Measurements from ENCODE around the gene MMP24OS.

MMP24OS gene

DNA sequence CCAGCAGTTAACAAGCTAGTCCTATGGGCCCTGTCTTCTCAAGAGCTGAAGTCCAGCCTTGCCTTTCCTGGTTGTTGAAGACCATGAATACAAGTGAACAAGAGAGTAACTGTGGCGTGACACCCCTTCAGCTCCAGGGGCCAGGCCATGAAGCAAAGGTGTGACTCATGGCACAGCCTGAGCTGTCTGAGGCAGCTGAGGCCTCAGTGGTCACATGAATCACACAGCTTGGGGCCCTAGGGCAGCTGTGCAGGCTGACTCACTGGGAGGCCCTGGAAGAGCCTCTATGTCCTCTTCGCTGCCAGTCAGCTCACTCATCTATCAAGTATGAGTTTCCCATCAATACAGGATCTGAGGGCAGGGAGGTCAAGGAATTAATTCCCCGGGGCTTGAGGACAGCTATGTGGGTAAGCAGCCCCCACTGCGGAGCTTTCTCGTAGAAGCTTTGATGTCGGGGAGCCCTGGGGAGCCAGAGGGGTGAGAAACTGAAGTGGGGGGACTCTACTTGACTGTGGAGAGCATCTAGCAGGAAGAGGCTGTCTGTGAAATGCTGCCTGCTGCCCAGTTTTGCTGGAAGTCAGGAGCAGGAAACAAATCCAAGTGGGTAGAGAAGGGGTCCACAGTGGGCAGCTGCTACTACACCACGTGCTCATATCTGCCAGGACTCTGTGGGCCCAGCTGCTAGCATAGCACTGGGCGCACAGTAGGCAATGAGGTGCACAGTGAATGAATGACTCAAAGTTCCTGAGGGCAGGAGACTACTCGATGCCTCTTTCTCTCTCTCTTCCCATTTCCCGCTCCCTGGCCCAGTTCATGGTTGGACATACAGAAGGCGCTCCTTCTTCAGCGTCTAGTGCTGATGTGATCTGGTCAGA, 28.0 kb upstream of the MMP24OS start:
- DNase-seq: peak; percentile 40

- no peak for DNase-seq
These were observed 27.0 kb upstream of the MMP24OS start for GRCh38 chr20:35304956-35305355.

GRCh38 chr20:35303735-35304491, 26.0 kb upstream of the MMP24OS start:
- DNase-seq: peak; percentile 94

DNA sequence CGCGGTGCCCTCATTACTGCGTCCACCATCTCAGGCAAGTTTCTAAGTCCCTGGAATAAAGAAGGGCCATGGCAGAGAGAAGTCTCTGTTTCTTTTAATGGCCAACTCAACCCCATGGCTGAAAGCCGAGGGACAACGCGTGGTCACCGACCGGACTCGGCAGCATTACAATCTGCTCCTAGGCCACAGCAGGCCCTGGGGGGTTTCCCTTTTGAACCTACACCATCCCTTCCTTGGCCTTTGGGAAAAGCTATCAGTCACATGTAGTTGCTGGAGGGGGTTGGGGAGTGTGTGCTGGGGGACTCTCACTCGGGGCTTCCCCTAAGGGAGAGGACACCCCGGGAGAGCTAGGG, 25.4 kb upstream of the MMP24OS start:
- DNase-seq: no peak

DNA sequence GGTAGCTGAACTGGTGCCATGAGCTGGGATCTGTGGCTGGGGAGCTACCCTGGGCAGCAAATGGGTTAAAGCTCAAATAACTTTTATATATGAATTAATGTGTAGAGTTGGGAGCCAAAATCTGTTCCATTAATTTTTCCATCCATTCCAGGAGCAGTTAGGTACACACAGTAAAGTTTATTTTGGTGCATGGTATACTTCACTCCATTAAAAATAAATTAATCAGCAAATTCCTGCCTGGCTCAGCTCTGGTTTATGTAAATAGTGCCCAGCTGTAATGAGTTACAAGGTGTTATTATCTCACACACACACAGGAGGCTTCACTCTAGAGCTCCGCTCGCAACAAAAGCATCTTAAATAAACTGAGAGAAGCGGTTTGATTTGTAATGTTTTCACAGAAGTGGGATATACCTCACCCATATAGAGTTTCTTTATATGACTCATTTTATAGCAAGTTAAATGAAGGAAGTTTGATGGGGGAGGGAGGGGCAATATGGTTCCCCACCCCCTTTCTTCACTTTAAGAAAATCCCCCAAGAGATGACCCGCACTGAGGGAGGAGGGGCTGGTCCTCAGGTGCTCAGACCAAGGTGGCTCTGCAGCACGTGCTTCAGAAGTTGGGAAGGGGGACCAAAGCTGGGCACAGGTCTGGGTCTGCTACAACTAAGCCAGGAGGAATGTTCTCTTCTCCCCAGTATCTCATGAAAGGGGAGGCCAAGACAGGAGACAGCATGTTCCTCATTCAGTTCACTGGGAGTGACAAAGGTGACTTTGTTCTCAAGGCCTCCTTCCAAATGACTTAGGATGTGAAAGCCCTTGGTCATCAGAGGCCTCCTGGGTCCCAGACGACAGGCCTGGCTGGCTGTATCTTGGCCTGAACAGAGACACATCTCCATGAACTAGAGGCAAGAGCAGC, 24.8 kb upstream of the MMP24OS start:
- no peak for DNase-seq

GRCh38 chr20:35301426-35301825, 23.5 kb upstream of the MMP24OS start:
- no peak for DNase-seq

DNA sequence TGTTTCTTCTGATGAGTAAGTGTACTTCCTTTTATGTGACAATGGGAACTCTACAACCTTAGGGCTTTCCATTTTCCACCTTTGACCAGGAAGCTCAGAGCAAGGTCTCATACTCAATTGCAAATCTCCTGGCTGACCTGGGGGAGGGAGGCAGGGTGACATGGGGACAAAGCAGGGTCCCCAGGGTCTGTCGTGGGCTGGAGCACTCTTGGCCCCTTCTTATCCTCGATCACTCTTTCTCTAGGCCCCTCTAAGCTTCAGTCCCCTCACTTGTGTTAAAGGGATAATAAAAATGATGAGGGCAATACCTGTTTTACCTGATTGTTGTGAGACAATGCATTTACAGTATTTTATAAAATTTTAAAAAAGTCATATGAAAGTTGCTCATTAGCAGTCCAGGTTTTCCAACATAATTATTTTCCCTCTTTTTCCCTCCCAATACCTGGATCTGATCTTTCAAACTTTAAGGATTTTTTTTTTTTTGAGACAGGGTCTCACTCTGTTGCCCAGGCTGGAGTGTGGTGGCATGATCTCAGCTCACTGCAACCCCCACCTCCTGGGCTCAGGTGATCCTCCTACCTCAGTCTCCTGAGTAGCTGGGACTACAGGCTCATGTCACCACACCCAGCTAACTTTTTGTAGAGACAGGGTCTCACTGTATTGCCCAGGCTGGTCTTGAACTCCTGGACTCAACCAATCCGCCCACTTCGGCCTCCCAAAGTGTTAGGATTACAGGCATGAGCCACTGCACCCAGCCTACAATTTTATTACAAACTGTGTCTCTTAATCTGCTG, 22.7 kb upstream of the MMP24OS start:
- no peak for DNase-seq

- no peak for DNase-seq
These were observed 21.9 kb upstream of the MMP24OS start for GRCh38 chr20:35299780-35300179.

DNA sequence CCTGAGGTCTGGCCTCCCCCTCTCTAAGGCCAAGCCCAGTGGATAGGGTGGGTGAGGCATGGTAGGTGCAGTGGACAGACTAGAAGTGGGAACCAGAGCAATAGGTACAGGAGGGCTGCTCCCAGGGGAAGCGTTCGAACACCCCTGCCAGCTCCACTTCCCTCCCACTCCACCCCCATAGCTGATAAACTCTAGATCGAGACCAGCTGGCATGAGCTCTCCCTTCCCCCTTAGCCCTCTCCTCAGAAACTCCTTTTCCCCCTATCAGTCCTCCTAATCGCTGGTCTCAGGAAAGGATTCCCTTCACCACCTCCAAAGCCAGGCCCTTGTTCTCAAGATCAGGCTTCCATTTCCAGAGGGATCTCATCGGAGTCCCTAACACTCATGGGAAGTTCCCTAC, 20.3 kb upstream of the MMP24OS start:
- DNase-seq: no peak

DNA sequence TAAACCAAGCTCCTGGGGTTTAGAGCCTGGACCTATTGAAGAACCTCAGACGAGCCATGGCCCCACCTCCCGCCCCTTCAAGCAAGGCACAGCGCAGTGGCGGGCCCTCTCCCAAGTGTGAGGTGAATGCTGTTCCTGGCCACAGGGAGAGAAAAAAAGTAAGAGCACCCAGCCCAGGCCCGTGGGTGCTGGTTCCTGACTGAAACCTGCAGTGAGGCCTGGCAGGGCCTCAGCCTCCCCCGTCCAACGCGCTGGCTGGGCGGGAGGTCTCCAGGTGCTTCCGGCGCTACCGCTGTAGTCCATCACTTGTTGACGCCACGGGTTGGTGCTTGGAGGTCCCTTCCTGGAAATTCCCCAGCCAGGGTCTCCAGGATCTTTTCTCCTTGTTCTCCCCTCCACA, 19.8 kb upstream of the MMP24OS start:
- no peak for DNase-seq

- no peak for DNase-seq
These were observed 19.2 kb upstream of the MMP24OS start for GRCh38 chr20:35297155-35297554.

GRCh38 chr20:35296101-35296554, 18.2 kb upstream of the MMP24OS start:
- no peak for DNase-seq

- no peak for DNase-seq
These were observed 17.8 kb upstream of the MMP24OS start for GRCh38 chr20:35295674-35296073.

GRCh38 chr20:35295058-35295457, 17.1 kb upstream of the MMP24OS start:
- DNase-seq: no peak

- no peak for DNase-seq
These were observed 16.4 kb upstream of the MMP24OS start for GRCh38 chr20:35294293-35294685.

GRCh38 chr20:35293303-35294292, 15.7 kb upstream of the MMP24OS start:
- no peak for DNase-seq

DNA sequence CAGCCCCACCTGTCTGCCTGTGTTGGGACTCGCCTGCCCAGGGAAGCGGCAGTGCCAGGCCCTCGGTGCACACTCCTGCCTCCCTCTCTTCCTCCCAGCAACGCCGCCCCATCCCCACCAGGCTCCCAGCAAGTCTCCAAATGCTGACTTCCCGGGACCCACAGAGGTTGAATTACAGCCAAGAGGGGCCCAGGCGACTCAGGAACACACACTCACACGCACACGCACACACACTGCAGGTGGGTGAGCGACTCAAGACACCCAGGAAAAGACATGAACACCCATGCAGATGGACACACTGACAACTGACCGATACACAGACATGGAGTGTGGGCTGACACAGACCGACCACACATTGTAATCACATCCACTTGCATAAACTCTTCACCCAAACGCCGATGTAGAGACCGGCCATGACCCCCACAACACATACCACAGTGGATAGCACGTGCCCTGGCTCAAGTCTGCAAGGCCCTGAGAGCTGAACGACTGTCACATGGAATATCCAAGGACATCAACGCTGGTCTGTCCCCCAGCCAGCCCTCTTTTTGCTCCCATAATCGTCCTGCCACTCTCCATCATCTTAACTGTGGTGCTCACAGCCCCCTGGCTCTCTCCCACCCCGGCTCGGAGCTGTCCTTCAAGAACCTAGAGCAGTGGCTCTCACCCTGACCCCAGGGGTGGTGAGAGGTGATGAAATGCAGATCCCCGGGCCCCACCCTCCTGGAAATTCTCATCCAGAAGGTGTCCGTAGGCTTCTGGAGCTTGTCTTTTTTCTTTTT, 14.8 kb upstream of the MMP24OS start:
- DNase-seq: no peak

GRCh38 chr20:35291654-35292503, 14.0 kb upstream of the MMP24OS start, which contains the start of gene FAM83C:
FAM83C (minus strand) TSS chr20:35292425; CDS start chr20:35292304, 121 bp downstream.
- DNase-seq: no peak

DNA sequence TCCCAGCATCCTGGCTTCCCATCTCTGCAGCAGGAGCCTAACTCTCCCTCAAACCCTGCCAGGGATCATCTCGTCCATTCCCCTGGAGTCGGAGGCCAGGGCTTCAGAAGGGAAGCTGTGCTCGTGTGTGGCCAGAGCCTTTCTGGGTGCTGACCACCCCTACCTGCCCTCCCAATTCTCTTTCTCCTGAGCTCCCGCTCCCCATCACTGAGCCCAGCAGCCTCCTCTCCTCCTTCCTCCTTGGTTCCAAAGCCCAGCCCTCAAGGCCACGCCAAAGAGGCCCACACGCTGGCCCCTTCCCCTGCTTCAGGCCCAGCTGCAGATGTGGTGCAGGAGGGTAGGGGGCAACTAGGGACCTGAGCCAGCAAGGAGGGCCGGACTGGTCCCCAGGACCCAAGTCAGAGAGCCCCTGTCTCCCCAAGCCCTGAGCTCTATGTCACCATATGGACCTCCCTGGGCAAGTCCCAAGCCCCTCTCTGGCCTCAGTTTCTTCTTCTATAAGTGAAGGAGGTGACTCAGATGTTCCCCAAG, 13.0 kb upstream of the MMP24OS start:
- DNase-seq: no peak
